LoVo (cell line): ENCODE data around the gene GNAL.

Source experiments
- DNase-seq: peaks from one replicate; pipeline ENCODE4 v3.0.0-alpha.2; 2016; ENCODE audit warnings: low spot score

GNAL gene

GRCh38 chr18:11809895-11810294 is 120.8 kb downstream of the GNAL start:
- no peak for DNase-seq

DNA sequence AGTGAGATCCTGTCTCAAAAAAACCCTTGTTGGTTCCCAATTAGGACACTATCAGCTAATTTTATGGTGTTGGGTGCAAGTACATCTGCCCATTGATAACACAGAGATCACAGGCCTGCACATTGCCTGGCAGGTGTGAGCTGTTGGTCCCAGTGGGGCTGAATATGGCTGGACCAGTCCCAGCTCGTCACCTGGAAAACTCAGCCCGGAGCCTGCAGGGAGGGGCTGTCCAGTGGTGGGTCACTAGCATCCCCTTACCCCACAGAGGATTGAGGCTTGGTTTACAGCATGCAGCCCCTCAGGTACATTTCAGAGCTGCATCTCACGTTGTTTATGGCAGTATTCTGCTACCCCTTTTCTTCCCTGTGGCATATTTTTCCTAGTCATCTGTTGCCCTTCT is 121.3 kb downstream of the GNAL start:
- DNase-seq: no peak

DNA sequence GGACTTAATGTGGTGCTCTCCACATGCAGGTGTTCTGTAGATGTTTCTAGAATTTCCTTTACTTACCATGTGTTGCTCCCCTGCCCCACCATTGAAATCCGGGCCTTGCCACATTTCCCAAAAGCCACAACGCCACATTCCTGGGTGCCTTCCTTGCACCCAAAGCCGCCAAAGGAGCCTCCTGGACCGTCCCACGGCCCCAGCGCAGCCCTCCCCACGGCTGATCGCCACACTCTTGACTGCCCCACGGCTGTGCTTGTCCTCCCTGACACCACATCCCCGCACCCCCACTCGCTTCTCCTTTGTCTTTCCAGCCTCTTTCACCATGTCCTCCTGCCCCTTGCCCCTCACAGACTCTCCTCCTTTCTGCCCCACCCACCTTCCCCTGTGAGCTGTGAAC is 121.9 kb downstream of the GNAL start:
- DNase-seq: no peak

GRCh38 chr18:11817229-11817628 is 128.2 kb downstream of the GNAL start:
- DNase-seq: no peak

GRCh38 chr18:11818486-11819203 is 129.6 kb downstream of the GNAL start:
- no peak for DNase-seq

- DNase-seq: no peak
Observed at GRCh38 chr18:11819938-11820337, 130.9 kb downstream of the GNAL start.

DNA sequence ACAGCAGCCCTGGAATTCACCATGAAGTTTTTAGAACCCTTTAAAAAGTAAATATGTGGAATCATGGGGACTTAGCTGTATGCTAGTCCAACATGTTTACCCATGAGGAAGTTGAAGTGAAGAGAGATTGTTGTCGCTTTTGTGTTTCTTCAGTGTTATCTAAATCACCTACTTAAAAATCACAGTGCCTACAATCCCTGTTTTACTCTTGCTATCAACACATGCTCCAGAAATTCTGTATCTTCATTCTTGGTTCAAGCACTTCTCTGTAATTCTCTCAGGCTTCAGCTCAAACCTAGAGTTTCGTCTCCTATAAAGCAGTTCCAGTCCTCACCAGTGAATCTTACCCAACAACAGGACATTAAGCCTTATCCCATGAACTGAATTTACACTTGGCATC is 131.6 kb downstream of the GNAL start:
- no peak for DNase-seq

DNA sequence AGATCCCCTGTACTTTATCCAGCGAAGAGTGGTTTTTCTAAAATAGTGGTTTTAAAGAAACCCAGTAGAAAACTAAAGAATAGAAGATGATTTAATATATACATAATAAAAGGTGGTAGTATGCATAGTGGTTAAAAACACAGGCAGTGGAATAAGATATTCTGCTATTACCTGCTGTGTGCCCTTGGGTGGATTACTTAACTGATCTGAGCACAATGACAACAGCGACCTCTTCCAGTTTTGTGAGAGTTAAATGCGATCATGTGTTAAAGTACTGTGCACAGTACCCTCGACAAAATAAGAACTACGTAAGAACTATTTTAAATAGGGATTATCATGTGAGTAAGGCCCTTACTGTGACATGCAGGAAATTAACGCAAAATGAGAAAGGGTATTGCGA is 132.1 kb downstream of the GNAL start:
- DNase-seq: no peak

DNA sequence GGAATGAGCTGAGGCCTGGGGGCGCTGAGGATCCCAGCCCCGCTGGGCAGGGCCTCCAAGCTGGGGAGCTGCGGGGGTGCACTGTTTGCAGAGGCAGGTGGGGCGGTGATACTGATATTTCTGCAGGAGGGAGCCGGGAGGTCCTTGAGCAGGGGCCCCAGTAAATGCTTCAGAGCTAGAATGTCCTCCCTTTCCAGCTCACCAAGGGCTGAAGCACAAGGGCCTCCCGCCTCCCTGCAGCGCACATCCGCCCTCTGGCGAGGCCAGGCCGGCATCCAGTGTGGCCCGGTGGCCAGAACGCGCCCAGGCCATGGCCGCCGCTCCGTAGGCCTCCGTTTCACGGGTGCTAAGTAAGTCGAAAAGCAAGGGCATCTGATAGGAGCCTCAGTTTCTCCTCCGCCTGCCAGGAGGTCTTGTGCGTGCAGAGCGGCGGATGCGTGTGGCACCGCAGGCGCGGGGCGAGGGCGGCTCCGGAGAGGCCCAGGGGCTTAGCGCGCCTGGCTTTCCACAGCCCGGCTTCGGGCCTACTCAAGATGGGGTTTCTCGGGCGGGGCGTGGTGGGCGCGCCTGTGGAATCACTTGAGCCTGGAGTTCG is 132.7 kb downstream of the GNAL start:
- no peak for DNase-seq

- DNase-seq: no peak
Observed at GRCh38 chr18:11823545-11823944, 134.5 kb downstream of the GNAL start.

DNA sequence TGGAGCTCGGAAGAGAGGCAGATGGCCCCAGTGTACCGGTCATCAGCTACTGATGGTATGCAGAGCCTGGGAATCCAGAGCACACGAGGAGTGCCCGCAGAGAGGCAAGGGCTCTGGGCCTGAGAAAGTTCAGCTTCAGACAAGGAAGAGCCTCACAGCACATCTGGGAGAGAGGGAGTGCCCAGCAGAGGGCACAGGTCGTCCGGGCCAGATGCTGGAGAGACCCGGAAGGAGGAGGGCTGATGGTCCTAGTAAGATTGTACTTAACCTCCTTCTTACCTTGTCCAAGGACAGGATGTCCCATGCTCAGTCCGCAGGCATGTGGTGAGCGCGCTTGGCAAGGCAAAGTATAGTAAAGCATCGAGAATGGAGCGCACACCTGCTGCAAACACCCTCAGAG is 137.8 kb downstream of the GNAL start:
- DNase-seq: no peak

DNA sequence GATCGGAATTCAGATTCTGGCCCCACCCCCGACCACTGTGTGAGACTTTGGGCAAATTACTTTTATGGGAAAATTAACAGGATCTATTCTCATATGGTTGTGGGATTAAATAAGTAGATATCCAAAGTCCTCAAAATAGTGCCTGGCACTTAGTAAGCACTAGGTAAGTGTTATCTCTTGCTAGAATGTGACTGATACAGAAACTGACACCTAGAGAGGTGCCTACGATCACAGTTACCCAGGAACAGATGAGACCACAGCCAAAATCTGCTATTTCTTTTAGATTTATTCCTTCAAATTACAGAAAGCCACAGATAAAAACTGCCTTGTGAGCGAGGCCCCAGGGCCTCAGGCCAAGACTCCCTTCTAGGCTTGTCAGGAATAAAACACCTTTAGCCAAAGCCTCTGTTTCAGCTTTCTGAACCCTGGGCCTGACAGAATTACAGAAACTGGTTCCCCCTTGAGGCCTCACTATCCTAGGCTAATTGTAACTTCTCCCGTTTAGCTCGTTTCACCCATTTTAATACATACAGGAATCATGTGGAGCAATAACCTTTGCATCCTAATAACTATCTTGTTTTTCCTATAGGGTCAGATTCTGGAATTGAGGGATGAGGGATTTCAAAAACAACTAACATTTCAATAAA is 139.8 kb downstream of the GNAL start:
- no peak for DNase-seq

DNA sequence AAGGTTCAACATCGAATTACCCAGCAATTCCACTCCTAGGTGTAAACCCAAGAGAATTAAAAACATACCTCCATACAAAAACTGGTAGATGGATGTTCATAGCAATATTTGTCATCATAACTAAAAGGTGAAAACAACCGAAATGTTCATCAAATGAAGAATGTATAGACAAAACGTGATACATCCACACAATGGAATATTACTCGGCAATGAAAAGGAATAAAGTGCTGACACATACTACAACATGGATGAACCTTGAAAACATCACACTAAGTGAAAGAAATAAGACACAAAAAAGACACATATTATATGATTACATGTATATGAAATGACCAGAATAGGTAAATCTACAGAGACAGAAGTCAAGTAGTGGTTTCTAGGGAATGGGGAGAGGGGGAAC is 141.5 kb downstream of the GNAL start:
- no peak for DNase-seq

DNA sequence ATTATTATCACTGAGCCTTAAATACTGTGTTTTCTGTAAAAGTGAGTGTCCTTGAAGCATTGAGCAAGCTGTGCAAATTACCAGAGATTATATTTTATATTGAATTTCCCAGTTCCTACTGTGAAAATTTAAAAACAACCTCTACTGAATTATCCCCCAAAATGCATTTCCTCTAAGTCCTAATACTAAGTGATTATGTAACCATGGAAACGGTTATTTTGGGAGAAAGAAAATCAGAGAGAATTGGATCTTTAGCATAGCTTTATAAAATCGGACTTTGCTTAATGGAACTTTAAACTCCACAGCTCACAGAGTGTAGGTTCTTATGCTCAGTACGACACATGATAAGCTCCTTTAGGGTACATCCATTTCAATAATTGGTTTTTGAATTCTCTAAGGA is 142.9 kb downstream of the GNAL start:
- DNase-seq: no peak

GRCh38 chr18:11834772-11835171 is 145.7 kb downstream of the GNAL start:
- no peak for DNase-seq

DNA sequence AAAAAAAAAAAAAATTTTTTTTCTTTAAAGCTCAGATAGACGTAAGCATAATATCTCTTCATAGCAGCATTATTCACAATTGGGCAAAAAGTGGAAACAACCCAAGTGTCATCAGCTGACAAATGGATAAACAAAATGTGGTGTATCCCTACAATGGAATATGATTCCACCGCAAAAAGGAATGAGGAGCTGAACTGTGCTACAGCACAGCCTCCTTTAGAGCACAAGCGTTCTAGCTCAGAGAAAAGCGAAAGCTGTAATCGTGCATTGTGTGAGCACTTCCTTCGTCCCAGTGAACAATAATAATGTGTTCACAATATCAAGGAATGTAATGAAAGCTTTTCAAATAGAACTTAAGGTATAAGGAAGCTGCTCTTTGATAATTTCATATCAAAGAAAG is 150.5 kb downstream of the GNAL start:
- DNase-seq: no peak

GRCh38 chr18:11840493-11840892 is 151.4 kb downstream of the GNAL start:
- DNase-seq: no peak

DNA sequence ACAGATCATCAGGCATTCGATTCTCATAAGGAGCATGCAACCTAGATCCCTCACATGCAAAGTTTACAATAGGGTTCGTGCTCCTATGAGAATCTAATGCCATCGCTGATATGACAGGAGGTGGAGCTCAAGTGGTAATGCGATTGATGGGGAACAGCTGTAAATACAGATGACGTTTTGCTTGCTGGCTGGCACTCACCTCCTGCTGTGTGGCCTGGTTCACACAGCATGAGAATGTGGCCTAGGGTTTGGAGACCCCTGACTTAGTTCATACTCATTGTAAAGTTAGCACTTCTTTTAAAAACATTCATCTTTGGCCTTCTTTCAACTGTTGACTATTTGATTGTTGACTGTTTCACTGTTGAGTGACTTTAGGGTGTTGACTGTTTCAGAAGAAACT is 153.5 kb downstream of the GNAL start:
- DNase-seq: no peak

DNA sequence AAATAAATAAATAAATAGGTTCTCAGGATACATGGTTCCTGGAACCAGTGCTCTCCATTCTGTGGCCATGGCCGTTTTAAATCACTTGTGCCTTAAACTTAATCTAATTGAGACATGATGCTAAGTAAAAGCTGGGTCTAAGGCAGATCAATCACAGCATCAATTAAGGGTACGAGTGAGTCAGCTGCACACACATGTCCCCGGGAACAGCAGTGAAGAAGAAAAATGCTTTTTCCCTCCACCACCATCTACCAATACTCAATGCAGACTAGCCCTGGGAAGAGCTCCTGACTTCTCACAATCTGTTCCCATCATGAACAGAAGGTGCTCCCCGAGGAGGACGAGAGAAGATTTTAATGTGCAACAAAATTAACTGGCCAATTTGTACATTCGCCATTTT is 155.4 kb downstream of the GNAL start:
- DNase-seq: no peak

- DNase-seq: no peak
Observed at GRCh38 chr18:11845654-11846053, 156.6 kb downstream of the GNAL start.

GRCh38 chr18:11847811-11848210 is 158.7 kb downstream of the GNAL start:
- no peak for DNase-seq

- DNase-seq: no peak
Observed at GRCh38 chr18:11849279-11849678, 160.2 kb downstream of the GNAL start.

DNA sequence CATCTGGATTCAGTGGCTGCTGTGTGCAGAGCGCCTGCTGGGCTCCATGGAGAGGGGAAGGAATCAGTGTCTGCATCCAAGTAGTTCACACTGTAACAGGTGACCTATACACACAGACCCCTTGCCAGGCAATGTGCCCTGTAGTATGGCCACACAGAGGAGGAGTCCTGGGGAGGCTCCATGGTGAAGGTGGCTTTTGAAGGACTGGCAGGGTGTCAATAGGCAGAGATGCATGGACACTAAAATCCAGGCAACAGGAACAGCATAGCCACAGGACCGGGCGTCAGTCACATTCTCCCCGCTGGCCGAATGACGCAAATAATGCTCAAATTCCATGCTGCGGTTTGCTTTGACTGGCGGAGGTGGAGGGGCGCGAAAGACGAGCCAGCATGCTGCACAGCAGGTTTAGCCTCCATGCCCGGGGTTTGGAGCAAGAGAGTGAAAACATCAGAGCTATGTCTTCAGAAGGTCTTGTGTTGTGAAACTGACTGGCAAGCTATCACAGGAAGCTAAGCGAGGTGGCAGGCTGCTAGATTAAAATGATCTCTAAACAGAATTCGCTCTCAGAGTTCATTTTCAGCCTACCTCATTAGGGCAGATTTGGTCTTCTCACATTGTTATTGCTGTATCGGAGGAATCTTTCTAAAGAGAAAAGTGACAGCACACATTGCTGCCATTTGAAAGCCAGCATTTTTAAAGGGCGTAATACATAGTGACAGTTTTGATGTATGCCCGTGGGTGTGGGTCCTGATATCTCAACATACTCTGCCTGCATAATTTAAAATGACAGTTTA is 161.0 kb downstream of the GNAL start:
- DNase-seq: peak; percentile 58
